Thyroid gland (tissue), 4 donors: Measurements from ENCODE around the gene EIF4H. TPM values are rescaled to one million over a fixed set of nuclear protein-coding genes. Genes with fewer than 3 reads are reported as not detected.
A peak's percentile ranks its signal among the peaks of the same experiment; 100 is the strongest.
"Not testable (repeated sequence)": the region's sequence is repeated elsewhere in the genome, so short reads cannot be mapped to it uniquely, and the experiment has no call there.

Source experiments
- DNase-seq, 2 donors: peaks; one replicate each; pipeline ENCODE4 v3.0.0-alpha.2; 2019
- H3K27ac ChIP-seq, 3 donors: fragments of 200-600 bp; sonication (generic); 1 replicate in 2 of 3; 2 replicates in 1 of 3; pipeline ENCODE4 v1.5.1; 2016 to 2019; ENCODE audit warnings: mild to moderate bottlenecking in 1 of 3, moderate library complexity in 1 of 3
- H3K27me3 ChIP-seq: fragments of 200-600 bp; sonication (generic); one replicate; pipeline ENCODE4 v1.5.1; 2019
- H3K36me3 ChIP-seq, 2 donors: fragments of 200-600 bp; sonication (generic); one replicate each; pipeline ENCODE4 v1.5.1; 2016 to 2019
- H3K4me1 ChIP-seq, 2 donors: fragments of 200-600 bp; sonication (generic); one replicate each; pipeline ENCODE4 v1.5.1; 2017 to 2019
- H3K4me3 ChIP-seq, 3 donors: fragments of 200-600 bp; sonication (generic); replicated peaks in 1 of 3; 1 replicate in 2 of 3; 2 replicates in 1 of 3; pipeline ENCODE4 v1.5.1; 2016; ENCODE audit warnings: mild to moderate bottlenecking in 1 of 3
- H3K9me3 ChIP-seq: fragments of 200-600 bp; sonication (generic); one replicate; pipeline ENCODE4 v1.5.1; 2017
- CTCF ChIP-seq, 6 experiments: fragments of 200-600 bp in 3 of 6; fragments of 450-650 bp in 3 of 6; sonication (generic) in 3 of 6; IDR thresholded peaks; one replicate each; pipeline ENCODE4 v1.5.1; 2016 to 2019; ENCODE audit warnings: antibody characterized with exemption in 6 of 6, mild to moderate bottlenecking in 2 of 6, inconsistent platforms in 1 of 6, moderate library complexity in 1 of 6
- POLR2A ChIP-seq, 2 donors: fragments of 450-650 bp; IDR thresholded peaks; one replicate each; pipeline ENCODE4 v1.6.1; 2017; ENCODE audit warnings: antibody characterized with exemption in 2 of 2, mild to moderate bottlenecking in 2 of 2, moderate library complexity in 1 of 2
- WGBS, 2 donors: methylation state at CpG; one replicate each; pipeline ENCODE4 v1.1.5; 2017; 5-methylcytosine and 5-hydroxymethylcytosine counted together
- intact Hi-C: fragments of 100-400 bp; cut with DNase I; formaldehyde crosslinking; loops from one replicate; pipeline ENCODE4 v1.15.1; 2023
- total RNA-seq, 4 donors: library from RNA; depleted of rRNA; stranded (reverse); fragments of >200 nt; gene quantifications; one replicate each; pipeline ENCODE4 v1.2.3, GENCODE V29; 2016

Gene EIF4H
- total RNA-seq, 4 donors from 2014 or later, result 267 to 323 (median 298) TPM

- Histone ChIP-seq H3K9me3 (no peaks in the 10 kb centered on the region), H3K36me3 (no peaks in the 10 kb centered on the region), H3K4me3 (no peak overlapping the region), H3K27ac (no peak overlapping the region), H3K4me1 (no peaks in the 10 kb centered on the region), H3K27me3 (no peaks in the 10 kb centered on the region)
- peak; percentile 86 to 89 for DNase-seq
- WGBS, 2 donors, result 49 to 71% methylated on average over 7 to 8 of the region's 23 CpGs
- intact Hi-C loops, result loop anchor here (5.0 to 10.0 kb wide), 2 partner anchors 191 to 342 kb away; partner anchors contain the start of gene TMEM270
- TF ChIP-seq POLR2A (IDR thresholded peaks at IDR 0.05), result no peak
- peak; percentile 86 to 100 (median 92) for TF ChIP-seq CTCF (IDR thresholded peaks at IDR 0.05)
Measured at GRCh38 chr7:74206589-74207120, 32.5 kb downstream of the EIF4H start.

GRCh38 chr7:74207586-74207985 lies 33.4 kb downstream of the EIF4H start:
- no peak for DNase-seq
- Histone ChIP-seq H3K27me3 (no peaks in the 10 kb centered on the region), H3K4me1 (no peaks in the 10 kb centered on the region), H3K36me3 (no peaks in the 10 kb centered on the region), H3K4me3 (no peak overlapping the region), H3K27ac (no peak overlapping the region), H3K9me3 (no peaks in the 10 kb centered on the region)
- TF ChIP-seq POLR2A (IDR thresholded peaks at IDR 0.05) (no peak), CTCF (IDR thresholded peaks at IDR 0.05) (no peak)
- intact Hi-C loops, result loop anchor here (5.0 to 10.0 kb wide), 2 partner anchors 190 to 343 kb away; partner anchors contain the start of gene TMEM270
- 86 to 89% methylated on average over 11 of the region's 11 CpGs for WGBS, 2 donors

GRCh38 chr7:74208241-74208640 lies 34.1 kb downstream of the EIF4H start:
- not testable (repeated sequence) for H3K27me3 ChIP-seq, H3K4me3 ChIP-seq, H3K9me3 ChIP-seq, H3K27ac ChIP-seq, H3K36me3 ChIP-seq, H3K4me1 ChIP-seq, DNase-seq
- 94 to 96% methylated on average over 7 of the region's 7 CpGs for WGBS, 2 donors
- intact Hi-C loops, result loop anchor here (5.0 to 10.0 kb wide), 2 partner anchors 189 to 343 kb away; partner anchors contain the start of gene TMEM270

- DNase-seq, result no peak
- 86 to 91% methylated on average over 7 to 11 of the region's 11 CpGs for WGBS, 2 donors
- TF ChIP-seq POLR2A (IDR thresholded peaks at IDR 0.05) (no peak), CTCF (IDR thresholded peaks at IDR 0.05) (no peak)
- Histone ChIP-seq H3K4me3 (no peak overlapping the region), H3K27ac (no peak overlapping the region), H3K9me3 (no peaks in the 10 kb centered on the region), H3K36me3 (no peaks in the 10 kb centered on the region), H3K27me3 (no peaks in the 10 kb centered on the region), H3K4me1 (peaks cover 0 to 8% of the 10 kb centered on the region in 2 donors)
- intact Hi-C loops, result no loop called here
Measured at GRCh38 chr7:74212661-74213060, 38.5 kb downstream of the EIF4H start.

- intact Hi-C loops, result no loop called here
- no peak for TF ChIP-seq CTCF (IDR thresholded peaks at IDR 0.05)
- TF ChIP-seq POLR2A (IDR thresholded peaks at IDR 0.05), result no peak
- H3K4me1 ChIP-seq, result peaks cover 0 to 8% of the 10 kb centered on the region in 2 donors
- no peaks in the 10 kb centered on the region for H3K9me3 ChIP-seq
- H3K27me3 ChIP-seq, result no peaks in the 10 kb centered on the region
- H3K4me3 ChIP-seq, result no peak overlapping the region
- no peak overlapping the region for H3K27ac ChIP-seq
- no peak for DNase-seq
- WGBS, 2 donors, result 87 to 92% methylated on average over 19 of the region's 21 CpGs
- no peaks in the 10 kb centered on the region for H3K36me3 ChIP-seq
Measured at GRCh38 chr7:74214816-74215630, 40.9 kb downstream of the EIF4H start.
